HG03521 (cell line): ENCODE data around the gene TRPC1.
"Not testable (repeated sequence)": the region's sequence is repeated elsewhere in the genome, so short reads cannot be mapped to it uniquely, and the experiment has no call there.

Experiments
- ATAC-seq: cut with Tn5 transposase; IDR thresholded peaks from one replicate; pipeline ENCODE4 v1.9.1; 2021; ENCODE audit warnings: mild to moderate bottlenecking, moderate library complexity; ENCODE audit not compliant: unreplicated experiment

The TRPC1 gene

DNA sequence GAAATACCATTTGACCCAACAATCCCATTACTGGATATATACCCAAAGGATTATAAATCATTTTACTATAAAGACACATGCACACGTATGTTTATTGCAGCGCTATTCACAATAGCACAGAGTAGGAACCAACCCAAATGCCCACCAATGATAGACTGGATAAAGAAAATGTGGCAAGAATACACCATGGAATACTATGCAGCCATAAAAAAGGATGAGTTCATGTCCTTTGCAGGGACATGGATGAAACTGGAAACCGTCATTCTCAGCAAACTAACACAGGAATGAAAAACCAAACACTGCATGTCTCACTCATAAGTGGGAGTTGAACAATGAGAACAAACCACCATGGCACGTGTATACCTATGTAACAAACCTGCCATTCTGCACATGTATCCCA lies 26.7 kb downstream of the TRPC1 start:
- ATAC-seq: not testable (repeated sequence)

DNA sequence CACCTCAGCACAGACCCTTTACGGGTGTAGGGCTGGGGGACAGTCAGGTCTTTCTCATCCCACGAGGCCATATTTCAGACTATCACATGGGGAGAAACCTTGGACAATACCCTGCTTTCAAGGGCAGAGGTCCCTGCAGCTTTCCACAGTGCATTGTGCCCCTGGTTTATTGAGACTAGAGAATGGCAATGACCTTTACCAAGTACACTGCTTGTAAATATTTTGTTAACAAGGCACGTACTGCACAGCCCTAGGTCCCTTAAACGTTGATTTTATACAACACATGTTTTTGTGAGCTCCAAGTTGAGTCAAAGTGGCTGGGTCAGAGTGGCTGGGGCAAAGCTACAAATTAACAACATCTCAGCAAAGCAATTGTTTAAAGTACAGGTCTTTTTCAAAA lies 28.8 kb downstream of the TRPC1 start:
- not testable (repeated sequence) for ATAC-seq

GRCh38 chr3:142754494-142754893 lies 30.7 kb downstream of the TRPC1 start:
- no peak for ATAC-seq

- ATAC-seq: no peak
Measured at GRCh38 chr3:142768338-142768737, 44.5 kb downstream of the TRPC1 start.

DNA sequence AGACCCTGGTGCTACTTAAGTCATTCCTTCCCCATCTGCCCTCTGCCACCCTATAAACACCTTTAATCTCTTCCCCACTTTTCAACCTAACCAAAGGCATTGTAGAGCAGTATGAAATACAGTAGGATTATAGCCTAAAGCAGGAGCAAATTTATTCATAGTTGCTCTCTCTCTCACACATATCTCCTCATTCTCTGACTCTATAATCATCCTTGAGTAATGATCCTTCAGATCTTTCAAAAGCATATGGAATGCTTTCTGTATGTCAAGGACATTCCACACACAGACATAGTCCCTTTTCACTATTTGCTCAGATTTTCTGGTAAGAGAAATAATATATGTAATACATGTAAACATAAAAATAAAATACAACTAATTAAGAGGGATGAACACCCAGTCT lies 54.1 kb downstream of the TRPC1 start:
- ATAC-seq: no peak

DNA sequence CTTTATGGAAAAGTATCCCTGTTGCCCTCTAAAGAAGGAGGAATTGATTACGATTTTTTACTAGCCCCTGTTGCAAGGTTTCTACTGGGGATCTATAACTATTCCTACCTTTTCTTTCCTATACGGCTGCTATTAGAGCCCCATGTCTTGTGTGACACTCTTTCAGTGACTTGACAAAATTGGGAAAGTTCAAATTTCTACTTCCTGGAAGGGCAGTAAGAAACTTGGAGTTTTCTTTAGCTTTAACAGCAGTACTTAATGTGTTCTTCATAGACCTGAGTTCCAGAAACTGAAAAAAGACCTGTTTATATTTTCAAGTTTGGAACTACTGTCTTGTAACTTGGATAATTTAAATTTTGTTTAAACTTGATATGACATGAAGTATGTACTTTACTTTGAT lies 54.7 kb downstream of the TRPC1 start:
- no peak for ATAC-seq

- ATAC-seq: no peak
Measured at GRCh38 chr3:142779591-142779990, 55.8 kb downstream of the TRPC1 start.

DNA sequence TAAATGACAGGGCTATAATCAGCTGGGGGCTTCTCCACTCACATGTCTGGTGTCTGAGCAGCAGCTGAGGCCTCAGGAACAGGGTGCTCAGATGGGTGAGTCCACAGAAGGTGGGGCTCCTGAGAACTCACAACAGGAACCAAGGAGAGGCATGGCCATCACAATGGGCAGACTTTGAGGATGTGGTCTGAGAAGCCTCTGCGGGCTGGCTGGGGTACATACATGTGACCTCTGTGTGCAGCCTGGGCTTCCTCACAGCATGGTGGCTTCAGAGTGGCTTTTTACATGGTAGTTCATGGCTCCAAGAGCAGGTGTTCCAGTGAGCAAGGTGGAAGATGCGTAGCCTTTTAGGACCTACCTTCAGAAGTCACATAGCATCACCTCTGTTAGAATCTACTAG lies 58.8 kb downstream of the TRPC1 start:
- ATAC-seq: no peak

DNA sequence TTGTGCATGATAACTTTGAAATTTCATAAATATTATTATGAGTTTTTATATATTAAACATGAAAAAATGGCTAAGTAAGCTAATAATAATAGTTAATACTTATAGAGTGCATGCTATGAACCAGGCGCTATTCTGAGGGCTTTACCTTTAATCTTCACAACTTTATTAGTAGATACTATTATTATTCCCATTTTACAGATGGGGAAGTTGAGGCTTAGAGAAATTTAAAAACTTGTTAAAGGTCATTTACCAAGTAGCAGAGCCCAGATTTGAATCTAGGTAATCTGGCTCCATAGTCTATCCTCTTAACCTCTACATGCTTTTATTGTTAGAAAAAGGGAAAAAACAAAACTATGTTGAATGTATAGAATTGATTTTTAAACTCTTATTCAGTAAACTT lies 60.4 kb downstream of the TRPC1 start:
- ATAC-seq: no peak

GRCh38 chr3:142785996-142786395 lies 62.2 kb downstream of the TRPC1 start:
- no peak for ATAC-seq

DNA sequence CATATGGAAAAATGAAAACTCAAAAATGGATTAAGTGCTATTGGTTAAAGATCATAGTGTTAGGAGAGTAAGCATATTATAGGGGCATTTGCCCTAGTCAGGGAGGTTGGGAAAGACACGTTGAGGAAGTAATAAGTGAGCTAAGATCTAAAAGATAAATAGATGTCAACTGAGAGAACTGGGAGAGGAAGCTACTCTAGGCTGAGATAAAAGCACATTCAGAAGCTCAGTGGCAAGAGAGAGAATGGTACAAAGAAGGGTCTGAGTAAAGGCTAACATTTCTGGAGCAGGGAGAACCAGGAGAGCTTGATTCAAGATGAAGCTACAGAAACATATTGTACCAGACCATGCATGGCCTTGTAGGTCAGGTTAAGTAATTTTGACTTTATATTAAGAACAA lies 63.9 kb downstream of the TRPC1 start:
- ATAC-seq: no peak

GRCh38 chr3:142794508-142794907 lies 70.7 kb downstream of the TRPC1 start:
- no peak for ATAC-seq

DNA sequence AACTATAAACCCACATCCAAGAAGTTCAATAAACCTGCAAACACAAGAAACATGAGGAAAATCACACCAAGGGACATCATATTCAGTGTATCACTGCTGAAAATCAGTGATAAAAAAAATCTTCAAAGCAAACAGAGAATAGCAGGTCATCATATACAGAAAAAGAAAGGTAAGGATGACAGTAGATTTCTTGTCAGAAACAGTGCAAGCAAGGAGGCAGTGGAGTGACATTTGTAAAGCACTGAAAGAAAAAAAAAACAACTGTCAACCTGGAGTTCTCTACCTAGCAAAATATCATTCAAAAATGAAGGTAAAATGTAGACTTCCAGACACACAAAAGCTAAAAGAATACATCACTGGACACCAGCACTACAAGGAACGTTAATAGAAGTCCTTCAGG lies 71.5 kb downstream of the TRPC1 start:
- no peak for ATAC-seq

GRCh38 chr3:142796823-142797222 lies 73.0 kb downstream of the TRPC1 start:
- no peak for ATAC-seq

GRCh38 chr3:142801746-142802145 lies 77.9 kb downstream of the TRPC1 start:
- ATAC-seq: no peak

DNA sequence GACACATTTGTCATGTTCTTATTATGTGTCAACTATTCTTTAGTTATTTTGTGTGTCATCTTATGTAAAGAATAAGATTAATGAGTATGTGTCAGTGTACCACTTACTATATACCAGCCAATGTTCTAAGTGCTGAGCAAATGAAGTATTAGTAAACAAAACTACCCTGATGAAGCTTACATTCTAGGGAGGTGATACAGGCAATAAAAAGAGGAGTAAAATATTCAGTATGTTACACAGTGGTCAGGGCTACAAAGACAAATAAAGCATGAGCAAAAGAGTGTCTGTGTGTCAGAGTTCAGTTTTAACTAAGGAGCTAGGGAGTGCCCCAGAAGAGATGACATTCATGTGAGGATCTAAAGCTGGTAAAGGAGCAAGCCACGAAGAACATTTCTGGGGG lies 79.1 kb downstream of the TRPC1 start:
- no peak for ATAC-seq

GRCh38 chr3:142808103-142808917 lies 84.5 kb downstream of the TRPC1 start:
- no peak for ATAC-seq

DNA sequence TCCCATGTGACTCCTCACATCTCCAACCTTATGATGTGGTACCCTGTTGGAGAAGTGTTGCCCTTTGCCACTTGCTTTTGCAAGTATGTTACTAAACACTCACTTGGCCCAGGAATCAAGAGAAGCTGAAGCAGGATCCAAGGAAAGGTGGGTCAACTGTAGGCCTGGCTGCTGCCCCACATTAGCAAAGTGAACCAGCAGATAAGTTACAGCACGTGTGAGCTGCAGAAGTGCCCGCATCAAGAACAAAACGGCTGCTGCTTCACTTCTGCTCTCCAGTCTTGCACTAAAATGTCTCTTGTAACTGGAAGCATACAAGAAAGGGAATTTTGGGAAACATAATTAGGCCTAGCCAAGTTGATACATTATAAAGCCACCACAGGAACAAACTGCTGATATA lies 85.4 kb downstream of the TRPC1 start:
- ATAC-seq: no peak

DNA sequence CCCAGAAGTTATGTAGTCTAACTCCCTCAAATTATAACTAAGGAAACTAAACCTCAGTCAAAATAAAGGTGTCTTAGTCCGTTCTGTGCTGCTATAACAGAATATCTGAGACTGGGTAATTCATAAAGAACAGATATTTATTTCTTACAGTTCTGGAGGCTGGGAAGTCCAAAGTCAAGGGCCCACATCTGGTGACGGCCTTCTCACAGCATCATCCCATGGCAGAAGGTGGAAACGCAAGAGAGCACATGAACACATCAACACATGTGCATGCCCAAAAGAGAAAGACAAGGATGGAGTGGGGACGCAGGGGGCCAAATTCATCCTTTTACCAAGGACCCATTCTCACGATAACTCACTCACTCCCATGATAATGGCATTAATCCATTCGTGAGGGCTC lies 92.0 kb downstream of the TRPC1 start:
- no peak for ATAC-seq

- no peak for ATAC-seq
Measured at GRCh38 chr3:142817356-142817755, 93.5 kb downstream of the TRPC1 start.

DNA sequence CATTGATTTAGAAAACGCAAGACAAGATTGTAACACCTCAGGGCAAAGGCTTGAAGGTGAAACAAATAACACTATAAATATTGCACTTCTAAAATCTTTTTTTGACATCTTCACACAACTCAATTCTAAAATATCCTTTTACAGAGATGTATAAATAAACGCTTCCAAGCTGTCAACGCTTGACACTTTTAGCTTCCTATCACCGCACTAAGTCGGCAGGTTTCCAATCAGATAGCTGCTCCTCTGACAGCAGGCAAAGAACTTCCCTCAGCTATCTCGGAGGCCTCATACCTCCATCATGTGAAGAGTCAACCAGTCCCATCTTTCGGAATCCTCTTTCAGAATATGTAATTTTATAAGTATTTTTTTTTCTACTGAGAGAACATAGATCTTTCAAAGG lies 94.1 kb downstream of the TRPC1 start:
- ATAC-seq: no peak

GRCh38 chr3:142818651-142819050 lies 94.8 kb downstream of the TRPC1 start:
- ATAC-seq: no peak

DNA sequence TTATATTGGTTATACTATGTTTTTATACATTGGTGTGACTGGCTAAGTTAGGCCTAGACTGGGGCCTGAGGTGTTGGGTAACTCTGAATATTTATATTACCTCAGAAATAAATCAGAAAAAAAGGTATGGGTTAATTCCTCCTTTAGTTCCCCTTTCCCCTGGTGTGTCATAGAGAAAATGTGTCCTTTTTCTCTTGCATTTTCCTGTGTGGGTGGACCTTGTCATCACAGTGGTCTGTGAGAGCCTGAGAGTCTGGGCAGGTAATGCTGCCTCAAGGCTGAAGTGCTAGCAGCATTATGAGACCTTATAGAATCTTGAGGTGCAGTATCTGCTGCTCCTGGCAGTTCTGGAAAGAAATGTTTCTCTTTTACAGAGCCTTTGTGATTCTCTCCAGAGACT lies 95.3 kb downstream of the TRPC1 start:
- ATAC-seq: no peak
